Left lung (tissue), 10 donors: ENCODE results near the gene DAP. TPM values are rescaled to one million over a fixed set of nuclear protein-coding genes. Genes with fewer than 3 reads are reported as not detected.

ENCODE experiments used
- ATAC-seq: fragments of 200-7000 bp; cut with Tn5 transposase; one replicate; pipeline ENCODE4 v1.9.1; 2020; ENCODE audit warnings: moderate library complexity
- DNase-seq, 4 donors: peaks; one replicate each; pipeline ENCODE4 v3.0.0-alpha.2; 2013 to 2020
- H3K27ac ChIP-seq, 2 donors: fragments of 200-600 bp; sonication (generic) in 1 of 2; one replicate each; pipeline versions ENCODE4 v1.5.0 to v1.8.0; 2020 to 2021
- H3K27me3 ChIP-seq, 2 donors: fragments of 200-600 bp; sonication (generic) in 1 of 2; one replicate each; pipeline versions ENCODE4 v1.5.0 to v1.8.0; 2020 to 2021
- H3K36me3 ChIP-seq, 2 donors: fragments of 200-600 bp; sonication (generic) in 1 of 2; one replicate each; pipeline versions ENCODE4 v1.5.0 to v1.8.0; 2020 to 2021
- H3K4me1 ChIP-seq, 2 donors: fragments of 200-600 bp; one replicate each; pipeline ENCODE4 v1.8.0; 2021
- H3K4me3 ChIP-seq, 2 donors: fragments of 200-600 bp; sonication (generic) in 1 of 2; one replicate each; pipeline versions ENCODE4 v1.5.0 to v1.8.0; 2020 to 2021; ENCODE audit warnings: mild to moderate bottlenecking in 1 of 2
- H3K9me3 ChIP-seq, 2 donors: fragments of 200-600 bp; sonication (generic) in 1 of 2; one replicate each; pipeline versions ENCODE4 v1.5.0 to v1.8.0; 2020 to 2021
- CTCF ChIP-seq, 2 donors: fragments of 200-600 bp; sonication (generic) in 1 of 2; IDR thresholded peaks; one replicate each; pipeline versions ENCODE4 v1.5.0 to v1.8.0; 2021; ENCODE audit warnings: antibody characterized with exemption in 2 of 2
- intact Hi-C, 2 donors: fragments of 100-400 bp; cut with DNase I; formaldehyde crosslinking; loops; one replicate each; pipeline versions ENCODE4 v1.11.2 to v1.14.2; 2022
- polyA plus RNA-seq, 6 donors: library from polyadenylated mRNA; unstranded; fragments of 120-200 nt; gene quantifications; one replicate each; pipeline ENCODE4 v1.2.1, GENCODE V29; 2013; ENCODE audit not compliant: insufficient read length in 6 of 6
- total RNA-seq, 2 donors: library from RNA; stranded (reverse); fragmentation: NEBNext Ultra II Directional; extraction: Animal tissue kit (Norgen Biotek cat#: 25700); gene quantifications; one replicate each; pipeline ENCODE4 v1.2.1, GENCODE V29; 2021
- donor health status: DM: no; HTN: yes; CAD: no.
- donor health status: DM: no; HTN: no; CAD: no.

DAP gene
- total and polyA plus RNA-seq, 8 donors, result 78.5 to 125 (median 107) TPM

DNA sequence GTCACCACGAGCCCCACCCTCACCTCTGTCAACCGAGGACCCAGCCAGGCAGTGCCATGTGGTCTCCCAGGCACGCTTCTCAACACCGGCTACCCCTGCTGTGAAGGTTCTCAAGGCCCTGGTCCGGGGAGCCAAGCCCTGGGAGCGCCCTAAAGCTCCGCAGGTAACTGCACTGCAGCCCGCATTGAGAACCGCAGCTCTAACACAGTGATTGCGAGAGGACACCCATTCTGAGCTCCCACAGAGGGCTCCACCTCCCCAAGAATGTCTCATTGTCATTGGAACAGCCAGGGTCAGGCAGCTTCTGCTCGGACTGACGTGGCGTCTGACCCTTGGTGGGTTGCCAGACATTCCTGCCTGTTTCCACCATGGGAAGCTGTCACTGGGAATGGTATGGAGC lies 108.9 kb downstream of the DAP start:
- H3K4me1 ChIP-seq, result no peaks in the 10 kb centered on the region
- DNase-seq (peak in 2 of 4 donors; percentile 16 to 50), ATAC-seq (no peak)
- no peak for TF ChIP-seq CTCF (IDR thresholded peaks at IDR 0.05)
- H3K27me3 ChIP-seq, result peaks cover 11 to 20% of the 10 kb centered on the region in 2 donors
- intact Hi-C loops, result no loop called here
- no peak overlapping the region for H3K4me3 ChIP-seq
- H3K9me3 ChIP-seq, result no peaks in the 10 kb centered on the region
- H3K36me3 ChIP-seq, result peaks cover 0 to 9% of the 10 kb centered on the region in 2 donors
- no peak overlapping the region for H3K27ac ChIP-seq

DNA sequence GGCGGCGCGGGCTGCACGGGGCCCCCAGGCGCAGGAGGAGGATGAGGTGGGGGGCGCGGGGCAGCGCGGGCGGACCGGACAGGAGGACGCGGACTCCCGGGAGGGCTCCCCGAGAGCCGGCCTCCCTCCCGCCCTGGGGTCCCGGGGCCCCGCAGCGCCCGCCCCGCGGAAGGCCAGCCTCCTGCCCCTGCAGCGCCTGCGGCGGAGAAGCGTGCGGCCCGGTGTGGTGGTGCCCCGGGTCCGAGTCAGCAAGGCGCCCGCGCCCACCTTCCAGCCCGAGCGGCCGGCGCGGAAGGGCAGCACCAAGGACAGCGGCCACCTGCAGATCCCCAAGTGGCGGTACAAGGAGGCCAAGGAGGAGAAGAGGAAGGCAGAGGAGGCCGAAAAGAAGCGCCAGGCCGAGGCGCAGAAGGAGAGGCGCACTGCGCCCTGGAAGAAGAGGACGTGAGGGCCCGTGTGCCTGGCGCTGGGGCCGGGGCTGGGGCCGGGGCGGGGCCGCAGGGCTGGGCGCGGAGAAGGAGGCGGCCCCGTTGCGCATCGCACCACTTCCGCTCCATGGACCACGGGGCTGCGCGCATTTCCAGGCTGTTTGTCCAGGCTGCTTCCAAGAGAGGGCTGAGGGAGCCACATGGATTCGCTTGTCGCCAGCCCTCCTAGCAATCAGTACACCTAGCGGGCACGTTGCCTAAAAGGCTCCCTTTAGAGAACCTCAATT lies 111.2 kb downstream of the DAP start:
- H3K4me1 ChIP-seq, result peaks cover 0 to 5% of the 10 kb centered on the region in 2 donors
- no peaks in the 10 kb centered on the region for H3K36me3 ChIP-seq
- H3K4me3 ChIP-seq, result no peak overlapping the region
- no peaks in the 10 kb centered on the region for H3K9me3 ChIP-seq
- H3K27me3 ChIP-seq, result peaks cover 11 to 20% of the 10 kb centered on the region in 2 donors
- no peak overlapping the region for H3K27ac ChIP-seq
- intact Hi-C loops, result no loop called here
- no peak for TF ChIP-seq CTCF (IDR thresholded peaks at IDR 0.05)
- no peak for ATAC-seq
- peak in 3 of 4 donors; percentile 30 to 80 (median 36) for DNase-seq

- DNase-seq (peak in 2 of 4 donors; percentile 15 to 67), ATAC-seq (no peak)
- Histone ChIP-seq H3K36me3 (no peaks in the 10 kb centered on the region), H3K4me3 (no peak overlapping the region), H3K4me1 (peaks cover 0 to 12% of the 10 kb centered on the region in 2 donors), H3K27ac (no peak overlapping the region), H3K9me3 (no peaks in the 10 kb centered on the region), H3K27me3 (peaks cover 11 to 20% of the 10 kb centered on the region in 2 donors)
- no peak for TF ChIP-seq CTCF (IDR thresholded peaks at IDR 0.05)
- intact Hi-C loops, result no loop called here
Observed at GRCh38 chr5:10648806-10649665, 112.0 kb downstream of the DAP start.

GRCh38 chr5:10647640-10648039 lies 113.4 kb downstream of the DAP start:
- H3K4me1 ChIP-seq, result peaks cover 0 to 16% of the 10 kb centered on the region in 2 donors
- H3K27me3 ChIP-seq, result peaks cover 11 to 20% of the 10 kb centered on the region in 2 donors
- H3K27ac ChIP-seq, result no peak overlapping the region
- no peak for DNase-seq
- H3K36me3 ChIP-seq, result no peaks in the 10 kb centered on the region
- no peak for ATAC-seq
- no peaks in the 10 kb centered on the region for H3K9me3 ChIP-seq
- H3K4me3 ChIP-seq, result no peak overlapping the region
- no peak for TF ChIP-seq CTCF (IDR thresholded peaks at IDR 0.05)
- intact Hi-C loops, result no loop called here

DNA sequence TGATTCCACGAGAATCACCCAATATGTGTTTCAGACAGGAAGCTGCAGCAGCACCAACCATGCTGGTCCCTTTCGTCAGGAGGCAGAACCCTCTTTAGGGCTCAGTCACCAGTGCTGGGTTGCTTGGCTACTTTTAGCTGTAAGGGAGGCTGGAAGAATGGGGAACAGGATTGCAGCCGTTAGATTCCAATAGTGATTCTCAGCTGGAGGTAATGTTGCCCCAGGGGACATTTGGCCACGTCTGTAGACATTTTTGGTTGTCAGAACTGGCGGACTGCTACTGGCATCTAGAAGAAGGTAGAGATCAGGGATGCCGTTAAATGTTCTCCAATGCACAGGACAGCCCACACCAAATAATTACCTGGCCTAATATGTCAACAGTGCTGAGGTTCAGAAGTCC lies 115.4 kb downstream of the DAP start:
- no peak overlapping the region for H3K4me3 ChIP-seq
- H3K9me3 ChIP-seq, result no peaks in the 10 kb centered on the region
- peaks cover 0 to 16% of the 10 kb centered on the region in 2 donors for H3K4me1 ChIP-seq
- intact Hi-C loops, result no loop called here
- H3K36me3 ChIP-seq, result no peaks in the 10 kb centered on the region
- no peak overlapping the region for H3K27ac ChIP-seq
- DNase-seq, result no peak
- peaks cover 11 to 20% of the 10 kb centered on the region in 2 donors for H3K27me3 ChIP-seq
- TF ChIP-seq CTCF (IDR thresholded peaks at IDR 0.05), result no peak
- no peak for ATAC-seq
